Right lobe of liver (tissue), 6 donors: ENCODE measurements around the gene SLC25A15. TPM values are rescaled to one million over a fixed set of nuclear protein-coding genes. Genes with fewer than 3 reads are reported as not detected.

Source experiments
- ATAC-seq, 4 donors: fragments of 200-7000 bp; cut with Tn5 transposase; one replicate each; pipeline ENCODE4 v1.9.1; 2020; ENCODE audit warnings: mild to moderate bottlenecking in 4 of 4, moderate library complexity in 4 of 4
- DNase-seq, 3 donors: peaks; one replicate each; pipeline ENCODE4 v3.0.0-alpha.2; 2020
- H3K27ac ChIP-seq, 3 donors: fragments of 200-600 bp; one replicate each; pipeline ENCODE4 v1.8.0; 2022
- H3K27me3 ChIP-seq, 2 donors: fragments of 200-600 bp; one replicate each; pipeline ENCODE4 v1.8.0; 2022
- H3K36me3 ChIP-seq, 4 donors: fragments of 200-600 bp; sonication (generic) in 1 of 4; one replicate each; pipeline versions ENCODE4 v1.5.1 to v1.8.0; 2017 to 2022; ENCODE audit warnings: control low read depth in 1 of 4
- H3K4me1 ChIP-seq, 4 donors: fragments of 200-600 bp; sonication (generic) in 1 of 4; one replicate each; pipeline versions ENCODE4 v1.5.1 to v1.8.0; 2017 to 2022; ENCODE audit warnings: control low read depth in 1 of 4
- H3K4me3 ChIP-seq, 3 donors: fragments of 200-600 bp; one replicate each; pipeline ENCODE4 v1.8.0; 2022
- H3K9me3 ChIP-seq, 4 donors: fragments of 200-600 bp; sonication (generic) in 1 of 4; one replicate each; pipeline versions ENCODE4 v1.5.1 to v1.8.0; 2017 to 2022; ENCODE audit warnings: control low read depth in 1 of 4
- CTCF ChIP-seq, 4 donors: fragments of 200-600 bp in 3 of 4; fragments of 450-650 bp in 1 of 4; IDR thresholded peaks; one replicate each; pipeline versions ENCODE4 v1.5.1 to v1.8.0; 2016 to 2022; ENCODE audit warnings: antibody characterized with exemption in 4 of 4, mild to moderate bottlenecking in 2 of 4
- POLR2A ChIP-seq: fragments of 450-650 bp; IDR thresholded peaks from one replicate; pipeline ENCODE4 v1.6.1; 2017; ENCODE audit warnings: antibody characterized with exemption, mild to moderate bottlenecking
- WGBS: methylation state at CpG from one replicate; pipeline ENCODE4 v1.1.6; 2018; ENCODE audit warnings: low coverage, low lambda C conversion rate; ENCODE audit not compliant: insufficient coverage; ENCODE audit errors: missing lambda C conversion rate; 5-methylcytosine and 5-hydroxymethylcytosine counted together
- intact Hi-C, 2 donors: fragments of 100-400 bp; cut with DNase I; formaldehyde crosslinking; loops; one replicate each; pipeline versions ENCODE4 v1.11.2 to v1.14.1; 2022
- total RNA-seq, 6 experiments: library from RNA; depleted of rRNA in 2 of 6; stranded (reverse); fragments of >200 nt in 2 of 6; fragmentation: NEBNext Ultra II Directional in 3 of 6; extraction: Animal tissue kit (Norgen Biotek cat#: 25700) in 3 of 6; gene quantifications; one replicate each; pipeline versions ENCODE4 v1.1.0 to v1.2.4, GENCODE V29; 2016 to 2023
- donor health status: DM: no; HTN: yes; CAD: no.
- donor health status: DM: no; HTN: no; CAD: no.
- donor health status: DM: no; HTN: no; CAD: no.
- donor health status: DM: no; HTN: yes; CAD: no.
- donor health status: DM: no; HTN: yes; CAD: no.

Gene SLC25A15
- total RNA-seq, 6 experiments from 2014 or later, result 28.0 to 168 (median 79.9) TPM

GRCh38 chr13:40769970-40770369 lies 19.4 kb upstream of the SLC25A15 start:
- Histone ChIP-seq H3K4me1 (peaks cover 0 to 27% (median 7%) of the 10 kb centered on the region in 4 donors), H3K4me3 (peak overlapping the region; percentile 55 to 81 (median 72)), H3K27ac (peak overlapping the region in 2 of 3 donors; percentile 85 to 99), H3K27me3 (no peaks in the 10 kb centered on the region), H3K9me3 (no peaks in the 10 kb centered on the region), H3K36me3 (no peaks in the 10 kb centered on the region)
- WGBS, result 78% methylated on average over 6 of the region's 6 CpGs
- no peak for DNase-seq
- intact Hi-C loops, result no loop called here
- ATAC-seq, result no peak
- TF ChIP-seq CTCF (IDR thresholded peaks at IDR 0.05), result no peak
- no peak for TF ChIP-seq POLR2A

GRCh38 chr13:40770609-40770933 lies 18.8 kb upstream of the SLC25A15 start:
- intact Hi-C loops, result no loop called here
- Histone ChIP-seq H3K27me3 (no peaks in the 10 kb centered on the region), H3K36me3 (no peaks in the 10 kb centered on the region), H3K9me3 (no peaks in the 10 kb centered on the region), H3K27ac (peak overlapping the region; percentile 77 to 99 (median 85)), H3K4me3 (peak overlapping the region; percentile 55 to 81 (median 72)), H3K4me1 (peaks cover 0 to 27% (median 6%) of the 10 kb centered on the region in 4 donors)
- peak in 2 of 4 donors; percentile 1 to 6 for ATAC-seq
- WGBS, result under 1% methylated on average over 9 of the region's 9 CpGs
- no peak for DNase-seq
- TF ChIP-seq POLR2A, result no peak
- no peak for TF ChIP-seq CTCF (IDR thresholded peaks at IDR 0.05)

DNA sequence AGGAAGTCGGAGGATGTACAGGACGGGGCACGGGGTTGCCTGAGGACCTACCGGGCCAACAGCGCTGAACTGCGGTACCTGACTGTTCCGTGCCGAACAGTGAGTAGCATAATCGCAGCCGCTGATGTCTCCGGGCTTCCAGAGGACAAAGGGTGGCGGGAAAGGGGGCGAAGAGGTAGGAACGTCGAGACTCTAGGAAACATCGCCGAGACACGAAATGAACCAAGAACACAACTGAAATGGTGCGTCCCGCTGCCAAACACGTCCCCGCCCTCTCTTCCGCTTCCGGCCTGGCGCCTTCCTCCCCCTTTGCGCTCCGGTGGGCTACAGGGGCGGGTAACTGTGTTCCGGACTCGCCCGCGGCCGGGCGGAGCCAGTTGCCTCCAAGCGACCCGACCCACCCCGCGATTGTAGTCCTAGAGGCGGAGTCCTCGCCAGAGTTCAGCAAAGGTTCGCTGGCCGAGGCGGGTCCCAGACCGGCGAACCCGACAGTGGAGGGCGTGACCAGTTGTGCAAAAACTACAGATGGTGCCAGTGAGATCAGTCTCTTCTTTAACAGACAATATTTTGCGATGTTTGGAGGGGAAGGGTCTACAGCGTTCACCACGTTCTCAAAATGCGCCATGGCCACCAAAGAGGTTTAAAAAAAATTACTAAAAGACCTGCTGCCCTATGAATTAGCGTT lies 18.3 kb upstream of the SLC25A15 start, which contains the start of gene MRPS31:
TSS of gene MRPS31 (minus strand) at position 257 of the 685 bp plus-strand sequence. CDS start at position 203, 54 bp downstream.
- no peaks in the 10 kb centered on the region for H3K27me3 ChIP-seq
- H3K4me3 ChIP-seq, result peak within 1 kb of the TSS; percentile 55 to 81 (median 72)
- H3K36me3 ChIP-seq, result no peaks in the 10 kb centered on the region
- ATAC-seq (peak; percentile 94 to 99 (median 98)), DNase-seq (peak; percentile 98 to 99 (median 99))
- TF ChIP-seq CTCF (IDR thresholded peaks at IDR 0.05) (peak in 1 of 4 donors; percentile 6), POLR2A (peak; percentile 70)
- H3K9me3 ChIP-seq, result no peaks in the 10 kb centered on the region
- peak within 1 kb of the TSS; percentile 77 to 99 (median 85) for H3K27ac ChIP-seq
- peaks cover 0 to 29% (median 6%) of the 10 kb centered on the region in 4 donors for H3K4me1 ChIP-seq
- WGBS, result 0% methylated on average over 36 of the region's 52 CpGs
- intact Hi-C loops, result no loop called here

DNA sequence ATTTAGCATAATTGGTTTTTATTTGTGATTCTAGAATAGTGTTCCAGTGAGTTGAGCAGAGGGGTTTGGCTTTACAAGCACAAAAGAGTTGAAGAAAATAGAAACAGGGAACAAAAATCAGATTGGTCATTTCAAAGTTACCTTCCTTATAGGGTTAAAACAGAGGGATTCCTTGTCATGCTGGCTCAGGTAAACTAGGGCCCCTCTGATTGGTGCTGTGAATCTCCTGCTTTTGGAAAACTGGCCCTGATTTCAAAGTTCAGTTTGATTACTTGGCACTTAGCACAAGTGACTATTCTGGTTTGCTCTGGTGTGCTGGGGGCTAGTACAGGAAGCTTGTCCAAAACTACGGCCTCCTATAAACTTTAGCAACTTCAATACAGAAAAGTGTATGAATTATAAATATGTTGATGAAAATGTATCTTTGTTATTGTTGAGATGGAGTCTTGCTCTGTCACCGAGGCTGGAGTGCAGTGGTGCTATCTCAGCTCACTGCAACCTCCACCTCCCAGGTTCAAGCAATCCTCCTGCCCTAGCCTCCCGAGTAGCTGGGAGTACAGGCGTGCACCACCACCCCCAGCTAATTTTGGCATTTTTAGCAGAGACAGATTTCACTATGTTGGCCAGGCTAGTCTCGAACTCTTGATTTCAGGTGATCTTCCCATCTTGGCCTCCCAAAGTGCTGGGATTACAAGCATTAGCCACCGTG lies 16.5 kb upstream of the SLC25A15 start:
- no peaks in the 10 kb centered on the region for H3K36me3 ChIP-seq
- no peaks in the 10 kb centered on the region for H3K27me3 ChIP-seq
- WGBS, result 78% methylated on average over 3 of the region's 6 CpGs
- DNase-seq, result peak in 2 of 3 donors; percentile 36 to 79
- peak; percentile 41 to 58 (median 58) for ATAC-seq
- H3K4me1 ChIP-seq, result peaks cover 0 to 35% (median 6%) of the 10 kb centered on the region in 4 donors
- intact Hi-C loops, result no loop called here
- H3K27ac ChIP-seq, result peak overlapping the region; percentile 77 to 99 (median 85)
- H3K9me3 ChIP-seq, result no peaks in the 10 kb centered on the region
- no peak overlapping the region for H3K4me3 ChIP-seq
- TF ChIP-seq POLR2A, result no peak
- TF ChIP-seq CTCF (IDR thresholded peaks at IDR 0.05), result no peak
